ENCODE data around the gene KANSL2.

KANSL2 gene

DNA sequence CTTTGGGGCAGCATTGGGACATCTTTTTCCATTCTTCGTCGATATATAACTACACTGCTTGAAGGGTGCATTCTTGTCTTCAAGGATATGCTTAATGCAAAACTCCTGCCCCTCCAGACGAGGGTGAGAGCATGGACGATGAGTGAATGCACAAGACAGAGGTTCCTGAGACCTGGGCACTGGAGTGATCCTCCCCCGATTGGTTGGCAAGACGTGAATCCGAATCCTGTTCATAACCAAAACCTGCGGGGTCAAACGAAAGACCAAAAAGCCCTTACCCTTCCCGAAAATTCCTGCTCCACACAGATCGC lies 684 bp downstream of the KANSL2 start:
- no peak for DNase-seq
- TF ChIP-seq CTCF (IDR thresholded peaks at IDR 0.05; ENCODE audit: low read depth, low read length) = no peak
- Histone ChIP-seq H3K36me3 (peaks cover 50% of the 10 kb centered on the region), H3K27ac (peak overlapping the region; percentile 97), H3K4me3 (ENCODE audit: low read depth, low read length) (peak overlapping the region; percentile 64), H3K9me3 (ENCODE audit: severe bottlenecking) (no peaks in the 10 kb centered on the region), H3K27me3 (ENCODE audit: insufficient read depth, low read depth, severe bottlenecking) (no peaks in the 10 kb centered on the region)

GRCh38 chr12:48680861-48681260 lies 1.2 kb downstream of the KANSL2 start:
- H3K27me3 ChIP-seq (ENCODE audit: insufficient read depth, low read depth, severe bottlenecking) = no peaks in the 10 kb centered on the region
- peak overlapping the region; percentile 97 for H3K27ac ChIP-seq
- no peak for TF ChIP-seq CTCF (IDR thresholded peaks at IDR 0.05; ENCODE audit: low read depth, low read length)
- peaks cover 55% of the 10 kb centered on the region for H3K36me3 ChIP-seq
- H3K9me3 ChIP-seq (ENCODE audit: severe bottlenecking) = no peaks in the 10 kb centered on the region
- no peak for DNase-seq
- peak overlapping the region; percentile 64 for H3K4me3 ChIP-seq (ENCODE audit: low read depth, low read length)

DNA sequence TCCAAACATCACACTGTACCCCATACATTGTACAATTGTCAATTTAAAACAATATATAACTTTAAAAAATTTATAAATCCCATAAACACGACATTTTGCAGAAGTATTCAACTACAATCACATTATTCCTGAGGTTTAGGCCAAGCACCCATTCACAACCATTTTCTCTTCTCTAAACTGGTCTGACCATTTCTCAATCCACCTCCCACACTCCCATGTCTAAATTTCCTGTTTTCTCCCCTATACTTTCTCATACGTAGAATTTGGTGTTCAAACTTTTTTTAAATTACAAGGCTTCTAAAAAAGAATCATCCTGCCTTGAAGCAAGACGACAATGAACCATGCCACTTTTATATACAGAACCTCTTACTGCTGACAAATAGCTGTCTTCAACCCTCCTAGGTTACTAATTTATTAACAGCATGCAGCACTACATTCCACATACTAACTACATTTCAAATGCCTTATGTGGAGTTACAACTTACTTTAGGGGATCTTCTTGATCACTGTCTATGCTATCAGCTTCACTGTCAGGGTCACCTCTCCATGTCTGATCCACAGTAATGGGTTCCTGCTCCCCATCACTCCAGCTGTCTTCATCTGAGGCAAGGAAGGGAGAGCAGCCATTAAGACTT lies 3.4 kb downstream of the KANSL2 start:
- Histone ChIP-seq H3K27ac (no peak overlapping the region), H3K9me3 (ENCODE audit: severe bottlenecking) (no peaks in the 10 kb centered on the region), H3K36me3 (peaks cover 73% of the 10 kb centered on the region), H3K27me3 (ENCODE audit: insufficient read depth, low read depth, severe bottlenecking) (no peaks in the 10 kb centered on the region), H3K4me3 (ENCODE audit: low read depth, low read length) (no peak overlapping the region)
- TF ChIP-seq CTCF (IDR thresholded peaks at IDR 0.05; ENCODE audit: low read depth, low read length) = no peak
- no peak for DNase-seq

DNA sequence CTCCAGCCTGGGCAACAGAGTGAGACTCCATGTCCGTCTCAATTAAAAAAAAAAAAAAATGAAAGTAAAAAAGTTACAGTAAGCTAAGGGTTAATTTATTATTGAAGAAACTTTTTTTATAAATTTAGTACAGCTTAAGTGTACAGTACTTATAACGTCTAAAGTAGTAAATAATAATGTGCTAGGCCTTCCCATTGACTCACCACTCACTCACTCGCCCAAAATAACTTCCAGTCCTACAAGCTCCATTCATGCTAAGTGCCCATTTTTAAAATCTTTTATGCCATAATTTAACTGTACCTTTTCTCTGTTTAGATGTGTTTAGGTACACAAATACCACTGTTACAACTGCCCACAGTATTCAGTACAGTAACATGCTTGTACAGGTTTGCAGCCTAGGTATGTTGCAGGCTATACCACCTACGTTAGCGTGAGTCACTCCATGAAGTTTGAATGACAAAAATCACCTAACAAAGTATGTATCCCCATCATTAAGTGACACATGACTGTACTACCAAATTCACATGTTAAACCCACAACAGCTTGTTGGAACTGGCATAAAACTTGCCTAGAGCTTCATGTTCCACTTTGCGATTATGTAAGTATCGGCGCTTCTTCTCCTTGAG lies 10.7 kb downstream of the KANSL2 start:
- Histone ChIP-seq H3K4me3 (ENCODE audit: low read depth, low read length) (no peak overlapping the region), H3K27me3 (ENCODE audit: insufficient read depth, low read depth, severe bottlenecking) (no peaks in the 10 kb centered on the region), H3K27ac (no peak overlapping the region), H3K36me3 (peaks cover 94% of the 10 kb centered on the region), H3K9me3 (ENCODE audit: severe bottlenecking) (no peaks in the 10 kb centered on the region)
- TF ChIP-seq CTCF (IDR thresholded peaks at IDR 0.05; ENCODE audit: low read depth, low read length) = no peak
- no peak for DNase-seq

DNA sequence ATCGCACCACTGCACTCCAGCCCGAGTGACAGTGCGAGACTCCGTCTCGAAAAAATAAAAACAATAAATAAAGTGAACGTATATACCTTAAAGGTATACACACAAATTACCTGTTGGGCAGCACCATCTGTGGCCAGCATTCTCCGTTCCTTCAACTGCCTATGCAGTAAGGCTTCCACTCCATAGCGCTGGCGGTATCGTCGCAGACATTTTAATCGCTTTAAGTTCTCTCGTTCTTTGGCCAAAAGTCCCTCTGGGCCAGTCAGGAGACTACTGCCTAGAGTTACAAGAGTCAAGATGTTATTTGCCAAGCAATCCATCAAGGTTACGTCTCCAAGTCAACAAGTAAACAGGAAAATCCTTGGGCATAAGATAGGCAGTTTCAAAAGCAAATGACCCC lies 13.0 kb downstream of the KANSL2 start:
- no peak for DNase-seq
- no peak for TF ChIP-seq CTCF (IDR thresholded peaks at IDR 0.05; ENCODE audit: low read depth, low read length)
- Histone ChIP-seq H3K4me3 (ENCODE audit: low read depth, low read length) (no peak overlapping the region), H3K27ac (no peak overlapping the region), H3K9me3 (ENCODE audit: severe bottlenecking) (no peaks in the 10 kb centered on the region), H3K27me3 (ENCODE audit: insufficient read depth, low read depth, severe bottlenecking) (no peaks in the 10 kb centered on the region), H3K36me3 (peaks cover 94% of the 10 kb centered on the region)

DNA sequence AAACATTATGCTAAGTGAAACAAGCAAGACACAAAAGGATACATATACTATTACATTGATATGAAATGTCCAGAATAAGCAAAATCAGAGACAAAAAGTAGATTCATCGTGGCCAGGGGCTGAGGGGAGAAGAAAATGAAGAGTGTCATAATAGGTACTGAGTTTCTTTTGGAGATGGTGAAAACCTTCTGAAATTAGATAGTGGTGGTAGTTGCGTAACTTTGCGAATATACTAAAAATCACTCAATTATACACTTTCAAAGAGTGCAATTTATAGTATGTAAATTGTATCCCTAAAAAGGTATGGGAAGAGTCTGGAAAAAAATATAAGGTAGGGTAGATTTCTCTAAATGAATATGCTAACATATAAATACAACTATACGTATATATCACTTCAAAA lies 22.2 kb downstream of the KANSL2 start:
- Histone ChIP-seq H3K9me3 (ENCODE audit: severe bottlenecking) (no peaks in the 10 kb centered on the region), H3K27ac (no peak overlapping the region), H3K36me3 (peaks cover 92% of the 10 kb centered on the region), H3K27me3 (ENCODE audit: insufficient read depth, low read depth, severe bottlenecking) (no peaks in the 10 kb centered on the region), H3K4me3 (ENCODE audit: low read depth, low read length) (no peak overlapping the region)
- no peak for TF ChIP-seq CTCF (IDR thresholded peaks at IDR 0.05; ENCODE audit: low read depth, low read length)
- DNase-seq = no peak

All from WERI-Rb-1 (cell line).